Loucy (cell line): ENCODE results near the gene TRIM2.

ENCODE experiments used
- H2AFZ ChIP-seq: fragments of 200-600 bp; sonication (generic); 2 replicates; pipeline ENCODE4 v1.6.0; 2016; ENCODE audit warnings: antibody characterized with exemption, mild to moderate bottlenecking, low read length, moderate library complexity
- H3F3A ChIP-seq: fragments of 200-600 bp; 2 replicates; pipeline ENCODE4 v1.6.0; 2016; ENCODE audit warnings: antibody characterized with exemption, low read depth, mild to moderate bottlenecking
- H3K27me3 ChIP-seq: fragments of 200-600 bp; sonication (generic); 2 replicates; pipeline ENCODE4 v1.6.1; 2014; ENCODE audit warnings: low read length, mild to moderate bottlenecking; ENCODE audit not compliant: insufficient read depth, poor library complexity, severe bottlenecking
- H3K36me3 ChIP-seq: fragments of 200-600 bp; sonication (generic); 2 replicates; pipeline ENCODE4 v1.6.1; 2016; ENCODE audit warnings: low read length; ENCODE audit not compliant: insufficient read depth
- H3K4me1 ChIP-seq: fragments of 200-600 bp; sonication (generic); 2 replicates; pipeline ENCODE4 v1.5.1; 2014; ENCODE audit warnings: low read length, mild to moderate bottlenecking; ENCODE audit not compliant: insufficient read depth, poor library complexity, severe bottlenecking
- H3K4me2 ChIP-seq: fragments of 200-600 bp; sonication (generic); 2 replicates; pipeline ENCODE4 v1.6.0; 2014; ENCODE audit warnings: antibody characterized with exemption, low read length, low read depth, mild to moderate bottlenecking; ENCODE audit not compliant: poor library complexity, severe bottlenecking
- H3K4me3 ChIP-seq: fragments of 200-600 bp; sonication (generic); 2 replicates; pipeline ENCODE4 v1.5.1; 2014; ENCODE audit warnings: low read length, mild to moderate bottlenecking, mixed read lengths; ENCODE audit not compliant: poor library complexity, severe bottlenecking
- H3K79me2 ChIP-seq: fragments of 200-600 bp; sonication (generic); 2 replicates; pipeline ENCODE4 v1.6.1; 2014; ENCODE audit warnings: low read length; ENCODE audit not compliant: insufficient read depth
- H3K9ac ChIP-seq: fragments of 200-600 bp; sonication (generic); 2 replicates; pipeline ENCODE4 v1.6.0; 2014; ENCODE audit warnings: mild to moderate bottlenecking, low read depth, low read length, moderate library complexity; ENCODE audit not compliant: poor library complexity, severe bottlenecking
- H3K9me2 ChIP-seq: fragments of 200-600 bp; sonication (generic); replicated peaks from 2 replicates; pipeline ENCODE4 v1.6.1; 2016; ENCODE audit warnings: low read depth, low read length, mixed read lengths
- H3K9me3 ChIP-seq: fragments of 200-600 bp; sonication (generic); 2 replicates; pipeline ENCODE4 v1.6.1; 2014; ENCODE audit warnings: mild to moderate bottlenecking, antibody characterized with exemption, low read length, low read depth; ENCODE audit not compliant: insufficient read depth
- H4K20me1 ChIP-seq: fragments of 200-600 bp; sonication (generic); 2 replicates; pipeline ENCODE4 v1.6.0; 2014; ENCODE audit warnings: antibody characterized with exemption, low read length, mild to moderate bottlenecking; ENCODE audit not compliant: insufficient read depth, poor library complexity, severe bottlenecking
- EZH2phosphoT487 ChIP-seq: fragments of 200-600 bp; IDR thresholded peaks from 2 replicates; pipeline ENCODE4 v1.6.1; 2018; ENCODE audit warnings: antibody characterized with exemption, mild to moderate bottlenecking, moderate library complexity, borderline replicate concordance
- TF ChIP-seq, protein P1 (sequence below): fragments of 200-600 bp; sonication (generic); conservative IDR thresholded peaks from 2 replicates; pipeline ENCODE4 v1.5.1; 2014; ENCODE audit warnings: mild to moderate bottlenecking, antibody characterized with exemption, low read length

The TRIM2 gene

GRCh38 chr4:153387981-153388380, 183.7 kb downstream of the TRIM2 start:
- H3K4me1 ChIP-seq: no peaks in the 10 kb centered on the region
- H3K36me3 ChIP-seq: peaks cover 48% of the 10 kb centered on the region
- no peaks in the 10 kb centered on the region for H3F3A ChIP-seq
- H2AFZ ChIP-seq: no peak overlapping the region
- no peak overlapping the region for H3K4me2 ChIP-seq
- H3K9me2 ChIP-seq: no peaks in the 10 kb centered on the region
- peaks cover 33% of the 10 kb centered on the region; the same call in 1 of the 2 replicates for H3K79me2 ChIP-seq
- H4K20me1 ChIP-seq: no peaks in the 10 kb centered on the region
- H3K4me3 ChIP-seq: no peak overlapping the region
- no peaks in the 10 kb centered on the region for H3K27me3 ChIP-seq
- H3K9ac ChIP-seq: no peak overlapping the region
- TF ChIP-seq, protein P1, sequence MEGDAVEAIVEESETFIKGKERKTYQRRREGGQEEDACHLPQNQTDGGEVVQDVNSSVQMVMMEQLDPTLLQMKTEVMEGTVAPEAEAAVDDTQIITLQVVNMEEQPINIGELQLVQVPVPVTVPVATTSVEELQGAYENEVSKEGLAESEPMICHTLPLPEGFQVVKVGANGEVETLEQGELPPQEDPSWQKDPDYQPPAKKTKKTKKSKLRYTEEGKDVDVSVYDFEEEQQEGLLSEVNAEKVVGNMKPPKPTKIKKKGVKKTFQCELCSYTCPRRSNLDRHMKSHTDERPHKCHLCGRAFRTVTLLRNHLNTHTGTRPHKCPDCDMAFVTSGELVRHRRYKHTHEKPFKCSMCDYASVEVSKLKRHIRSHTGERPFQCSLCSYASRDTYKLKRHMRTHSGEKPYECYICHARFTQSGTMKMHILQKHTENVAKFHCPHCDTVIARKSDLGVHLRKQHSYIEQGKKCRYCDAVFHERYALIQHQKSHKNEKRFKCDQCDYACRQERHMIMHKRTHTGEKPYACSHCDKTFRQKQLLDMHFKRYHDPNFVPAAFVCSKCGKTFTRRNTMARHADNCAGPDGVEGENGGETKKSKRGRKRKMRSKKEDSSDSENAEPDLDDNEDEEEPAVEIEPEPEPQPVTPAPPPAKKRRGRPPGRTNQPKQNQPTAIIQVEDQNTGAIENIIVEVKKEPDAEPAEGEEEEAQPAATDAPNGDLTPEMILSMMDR: no peak
- TF ChIP-seq EZH2phosphoT487: no peak
- no peaks in the 10 kb centered on the region for H3K9me3 ChIP-seq
